Raji (cell line): ENCODE results near the gene EGFL7.

Experiments
- POLR2A ChIP-seq: IDR thresholded peaks from 2 replicates; pipeline ENCODE4 v1.6.1; 2011; ENCODE audit warnings: low read depth, low read length, control low read depth; ENCODE audit not compliant: insufficient read depth

EGFL7 gene

GRCh38 chr9:136660971-136661550 is 1.7 kb upstream of the EGFL7 start:
- TF ChIP-seq POLR2A = no peak

DNA sequence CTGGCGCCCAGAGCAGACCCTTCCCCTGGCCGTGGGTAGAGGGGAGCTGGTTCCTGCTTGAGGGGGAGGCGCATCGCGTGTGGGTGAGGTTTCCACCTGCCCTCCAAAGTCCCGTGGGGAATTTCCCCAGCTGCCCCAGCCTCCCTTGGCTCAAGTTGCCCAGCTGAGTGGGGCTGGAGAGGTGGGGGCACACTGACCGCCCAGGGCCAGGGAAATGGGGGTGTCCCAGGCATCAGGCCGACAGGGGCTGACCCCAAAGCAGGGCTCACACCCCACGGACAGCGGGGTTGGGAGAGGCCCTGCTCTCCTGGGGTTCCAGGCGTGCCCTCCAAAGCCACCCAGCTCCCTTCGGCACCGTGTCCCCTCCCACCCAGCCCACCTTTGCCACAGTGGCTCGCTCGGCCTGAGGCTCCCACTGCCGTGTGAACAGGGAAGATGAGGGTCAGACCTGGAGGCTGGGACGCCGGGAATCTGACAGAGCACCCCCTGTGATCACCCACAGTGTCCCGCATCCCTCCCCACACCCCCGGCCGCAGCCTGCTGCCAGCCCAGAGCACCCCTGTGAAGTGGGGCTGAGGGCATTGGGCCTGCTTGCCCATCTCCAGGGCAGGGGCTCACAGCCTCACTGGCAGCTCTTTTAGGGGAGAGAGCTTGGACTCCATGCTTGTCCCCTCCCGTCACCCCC is 933 bp upstream of the EGFL7 start:
- no peak for TF ChIP-seq POLR2A

DNA sequence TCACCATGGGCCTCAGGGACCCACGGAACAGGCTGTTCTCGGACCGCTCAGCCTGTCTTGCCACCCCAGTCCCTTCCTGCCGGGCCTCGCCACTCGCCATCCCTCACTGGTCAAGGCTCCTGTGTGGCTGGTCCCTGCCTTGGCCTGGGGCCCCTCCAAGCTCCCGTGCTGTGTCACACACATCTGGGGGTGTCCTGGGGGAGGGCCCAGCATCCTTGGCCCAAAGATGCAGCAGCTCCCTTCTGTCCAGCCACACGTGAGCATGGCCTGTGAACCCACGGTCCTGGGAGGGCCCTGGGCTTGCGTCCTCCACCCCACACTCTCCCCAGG is 425 bp upstream of the EGFL7 start:
- TF ChIP-seq POLR2A = no peak

GRCh38 chr9:136664000-136664915 is 1.5 kb downstream of the EGFL7 start:
- no peak for TF ChIP-seq POLR2A

DNA sequence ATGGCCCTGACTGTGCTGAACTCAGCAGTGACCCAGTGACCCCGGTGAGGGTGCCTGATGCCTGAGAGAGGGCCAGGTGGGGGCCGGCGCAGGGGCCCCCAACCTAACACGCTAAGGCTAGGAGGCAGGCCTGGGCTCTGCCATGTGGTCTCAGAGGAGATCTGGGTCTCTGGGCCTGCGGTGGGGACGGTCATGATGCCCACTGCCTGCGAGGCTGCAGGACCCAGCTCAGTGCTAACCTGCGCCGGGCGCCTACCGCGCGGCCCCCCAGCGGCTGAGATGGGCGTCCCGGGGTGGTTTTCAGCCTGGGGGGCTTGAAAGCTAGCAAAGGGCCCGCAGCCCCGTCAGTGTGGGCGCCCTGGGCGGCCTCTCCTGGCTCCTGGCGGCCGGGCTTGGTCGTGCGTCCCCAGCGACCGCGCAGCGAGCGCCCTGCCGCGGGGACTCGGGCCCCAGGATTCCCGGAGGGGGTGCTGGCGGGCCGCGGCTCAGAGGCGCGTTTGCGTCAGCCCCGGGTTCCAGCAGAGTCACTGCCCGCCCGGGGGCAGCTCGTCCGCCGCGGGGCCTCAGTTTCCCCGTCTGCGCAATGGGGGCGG is 2.5 kb downstream of the EGFL7 start:
- TF ChIP-seq POLR2A = no peak

- TF ChIP-seq POLR2A = no peak
Observed at GRCh38 chr9:136665704-136666371, 3.1 kb downstream of the EGFL7 start.

DNA sequence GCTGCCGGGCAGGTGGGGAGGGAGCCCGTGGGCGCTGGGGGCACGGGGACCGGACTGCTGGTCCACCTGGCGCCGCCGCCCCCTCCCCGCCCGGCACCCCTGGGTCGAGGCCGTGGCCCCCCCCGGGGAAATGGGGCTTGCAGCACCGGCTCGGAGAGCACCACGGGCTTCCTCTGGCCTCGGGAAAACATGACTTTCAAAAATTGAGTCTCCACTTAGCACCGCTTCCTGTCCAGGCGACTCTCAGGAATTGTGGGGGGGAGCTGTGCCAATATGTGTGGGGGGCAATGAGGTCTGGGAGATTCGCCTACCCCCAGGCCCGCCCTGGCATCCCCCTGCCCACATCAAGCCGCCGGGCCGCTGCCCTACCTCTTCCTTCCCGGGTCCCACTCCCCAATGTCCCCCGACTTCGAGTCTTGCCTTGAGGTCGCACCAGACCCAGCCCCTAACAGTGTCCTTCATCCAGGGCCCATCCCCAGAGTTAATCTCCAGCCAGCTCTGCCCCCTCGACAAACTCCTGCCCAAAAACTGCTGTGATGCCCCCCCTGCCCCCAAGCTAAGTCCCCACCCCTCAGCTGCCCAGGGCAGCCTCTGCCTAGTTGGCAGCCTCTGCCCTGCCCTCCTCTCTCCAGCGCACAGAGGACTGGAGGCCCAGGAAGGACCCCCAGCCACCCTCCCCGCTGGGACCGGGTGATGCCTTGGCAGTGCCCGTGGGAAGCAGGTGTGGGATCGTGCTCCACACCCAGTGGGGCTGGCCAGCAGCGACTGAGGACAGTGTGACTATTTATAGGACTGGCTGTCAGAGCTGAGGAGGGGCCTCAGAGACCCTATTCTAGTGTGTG is 3.9 kb downstream of the EGFL7 start:
- no peak for TF ChIP-seq POLR2A

DNA sequence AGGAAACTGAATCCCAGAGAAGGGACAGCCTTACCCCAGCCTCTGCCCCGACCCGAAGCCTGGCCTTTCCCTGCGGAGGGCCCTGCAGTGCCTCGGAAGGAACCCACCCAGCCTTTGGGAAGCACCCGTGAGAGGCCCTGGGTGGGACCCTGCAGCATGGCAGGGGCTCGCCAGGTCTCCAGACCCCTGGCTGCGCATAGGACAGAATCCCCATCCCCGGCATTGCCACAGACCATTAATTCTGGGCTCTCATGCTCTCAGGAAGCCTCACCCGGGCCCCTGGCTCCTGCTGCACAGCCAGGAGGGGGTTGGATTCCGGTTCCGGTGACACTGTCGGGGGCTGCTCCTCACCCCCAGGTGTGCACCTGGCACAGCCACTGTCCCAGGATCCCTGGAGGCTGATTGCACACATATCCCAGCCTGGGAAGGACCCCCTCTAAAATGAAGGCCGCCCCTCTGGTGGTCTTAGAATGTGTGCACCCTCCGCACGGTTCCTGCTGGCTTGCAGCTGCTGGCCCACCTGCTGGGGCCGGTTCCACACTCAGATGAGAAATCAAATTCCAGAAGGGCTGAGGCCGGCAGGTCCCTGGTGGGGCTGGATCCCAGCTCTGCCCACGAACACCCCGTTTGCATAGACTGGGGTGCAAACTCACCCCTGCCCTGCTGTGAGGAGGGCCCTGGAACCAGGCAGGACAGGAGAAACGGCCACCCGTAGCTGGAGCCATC is 4.7 kb downstream of the EGFL7 start:
- no peak for TF ChIP-seq POLR2A

- no peak for TF ChIP-seq POLR2A
Observed at GRCh38 chr9:136667940-136668760, 5.4 kb downstream of the EGFL7 start.

DNA sequence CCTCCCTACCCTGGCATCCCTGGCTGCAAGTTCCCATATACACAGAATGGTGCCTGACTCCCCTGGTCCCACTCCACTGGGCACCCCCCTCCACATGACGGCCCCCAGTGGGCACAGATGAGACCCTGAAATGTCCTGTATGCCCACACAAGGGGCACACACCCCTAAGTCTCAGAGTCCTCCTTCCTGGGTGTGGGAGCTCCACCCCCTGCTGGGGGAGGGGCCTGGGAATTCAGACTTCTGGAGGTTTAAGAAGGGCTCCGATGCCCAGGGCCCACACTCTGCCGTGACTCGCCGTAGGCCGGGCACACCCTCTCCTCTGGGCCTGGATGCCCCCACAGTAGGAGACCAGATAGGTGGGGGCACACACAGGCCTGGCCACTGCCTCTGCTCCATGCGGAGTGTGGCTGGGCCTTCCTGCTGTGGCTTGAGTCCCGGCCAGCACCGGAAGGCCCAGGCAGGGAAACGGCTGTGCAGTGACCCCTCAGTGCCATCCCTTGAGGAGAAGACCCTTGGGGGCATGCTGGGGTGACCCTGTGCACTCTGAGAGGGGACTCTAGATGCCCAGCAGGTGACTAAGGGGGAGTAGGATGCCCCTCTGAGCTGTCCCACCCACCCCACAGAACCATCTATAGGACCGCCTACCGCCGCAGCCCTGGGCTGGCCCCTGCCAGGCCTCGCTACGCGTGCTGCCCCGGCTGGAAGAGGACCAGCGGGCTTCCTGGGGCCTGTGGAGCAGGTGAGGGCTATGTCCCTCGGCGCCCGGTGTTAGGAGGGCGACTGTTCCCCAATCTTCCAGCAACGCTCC is 6.5 kb downstream of the EGFL7 start:
- TF ChIP-seq POLR2A = no peak

- TF ChIP-seq POLR2A = no peak
Observed at GRCh38 chr9:136669791-136670464, 7.2 kb downstream of the EGFL7 start.

DNA sequence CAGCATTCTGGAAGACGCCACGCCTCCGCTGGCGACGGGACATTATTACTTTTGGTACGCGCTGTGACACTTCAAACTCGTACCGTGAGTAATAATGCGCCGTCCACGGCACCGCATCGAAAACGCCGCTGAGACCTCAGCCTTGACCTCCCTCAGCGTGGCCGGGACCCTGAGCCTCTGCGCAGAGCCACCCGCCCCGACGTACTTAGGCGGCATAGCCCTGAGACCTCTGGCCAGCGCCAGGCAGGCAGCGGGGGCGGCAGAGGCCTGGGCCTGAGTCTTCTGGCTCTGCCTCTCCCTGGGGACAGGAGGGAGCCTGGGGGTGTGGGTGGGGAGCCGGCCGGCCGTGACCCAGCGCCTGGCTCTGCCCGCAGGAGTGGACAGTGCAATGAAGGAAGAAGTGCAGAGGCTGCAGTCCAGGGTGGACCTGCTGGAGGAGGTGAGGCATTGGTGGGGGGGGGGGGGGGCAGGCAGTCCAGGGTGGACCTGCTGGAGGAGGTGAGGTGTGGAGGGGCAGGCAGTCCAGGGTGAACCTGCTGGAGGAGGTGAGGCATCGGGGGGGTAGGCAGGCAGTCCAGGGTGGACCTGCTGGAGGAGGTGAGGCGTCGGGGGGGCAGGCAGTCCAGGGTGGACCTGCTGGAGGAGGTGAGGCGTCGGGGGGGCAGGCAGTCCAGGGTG is 8.0 kb downstream of the EGFL7 start:
- TF ChIP-seq POLR2A = no peak
